ENCODE data around the gene TMUB2.
"Not testable (repeated sequence)": the region's sequence is repeated elsewhere in the genome, so short reads cannot be mapped to it uniquely, and the experiment has no call there.

The TMUB2 gene

GRCh38 chr17:44186307-44187130, at the start of gene TMUB2:
TSS of gene TMUB2 (plus strand) at chr17:44186972. CDS start at chr17:44187709, 737 bp downstream.
- Histone ChIP-seq H3K4me3 (ENCODE audit: low read length) (peak within 1 kb of the TSS; percentile 72), H2AFZ (ENCODE audit: low read depth, low read length) (peak within 1 kb of the TSS; percentile 76), H3K36me3 (ENCODE audit: insufficient read depth, low read length) (peaks cover 33% of the 10 kb centered on the region), H3K4me1 (ENCODE audit: insufficient read depth, low read length) (peaks cover 20% of the 10 kb centered on the region), H3K27me3 (ENCODE audit: insufficient read depth, low read length) (no peaks in the 10 kb centered on the region), H3K9me3 (ENCODE audit: low read length) (peaks cover 3% of the 10 kb centered on the region)

GRCh38 chr17:44137891-44138709, 48.7 kb upstream of the TMUB2 start:
- Histone ChIP-seq H3K36me3 (ENCODE audit: insufficient read depth, low read length) (no peaks in the 10 kb centered on the region), H3K27me3 (ENCODE audit: insufficient read depth, low read length) (no peaks in the 10 kb centered on the region), H2AFZ (ENCODE audit: low read depth, low read length) (no peak overlapping the region), H3K4me1 (ENCODE audit: insufficient read depth, low read length) (peaks cover 16% of the 10 kb centered on the region), H3K4me3 (ENCODE audit: low read length) (peak overlapping the region; percentile 17), H3K9me3 (ENCODE audit: low read length) (no peaks in the 10 kb centered on the region)

GRCh38 chr17:44143921-44144320, 42.9 kb upstream of the TMUB2 start:
- H3K4me3 ChIP-seq (ENCODE audit: low read length); H3K27me3 ChIP-seq (ENCODE audit: insufficient read depth, low read length); H3K4me1 ChIP-seq (ENCODE audit: insufficient read depth, low read length); H3K9me3 ChIP-seq (ENCODE audit: low read length); H2AFZ ChIP-seq (ENCODE audit: low read depth, low read length): not testable (repeated sequence)
- H3K36me3 ChIP-seq (ENCODE audit: insufficient read depth, low read length): peaks cover 28% of the 10 kb centered on the region

GRCh38 chr17:44144966-44145739, 41.6 kb upstream of the TMUB2 start:
- Histone ChIP-seq H3K36me3 (ENCODE audit: insufficient read depth, low read length) (peaks cover 33% of the 10 kb centered on the region), H3K9me3 (ENCODE audit: low read length) (no peaks in the 10 kb centered on the region), H3K4me1 (ENCODE audit: insufficient read depth, low read length) (peaks cover 4% of the 10 kb centered on the region), H2AFZ (ENCODE audit: low read depth, low read length) (no peak overlapping the region), H3K27me3 (ENCODE audit: insufficient read depth, low read length) (no peaks in the 10 kb centered on the region), H3K4me3 (ENCODE audit: low read length) (no peak overlapping the region)

GRCh38 chr17:44146375-44147346, 40.1 kb upstream of the TMUB2 start:
- Histone ChIP-seq H3K4me3 (ENCODE audit: low read length) (no peak overlapping the region), H2AFZ (ENCODE audit: low read depth, low read length) (no peak overlapping the region), H3K4me1 (ENCODE audit: insufficient read depth, low read length) (peaks cover 4% of the 10 kb centered on the region), H3K9me3 (ENCODE audit: low read length) (no peaks in the 10 kb centered on the region), H3K36me3 (ENCODE audit: insufficient read depth, low read length) (peaks cover 33% of the 10 kb centered on the region), H3K27me3 (ENCODE audit: insufficient read depth, low read length) (no peaks in the 10 kb centered on the region)

- Histone ChIP-seq H3K9me3 (ENCODE audit: low read length) (no peaks in the 10 kb centered on the region), H3K4me3 (ENCODE audit: low read length) (no peak overlapping the region), H3K4me1 (ENCODE audit: insufficient read depth, low read length) (no peaks in the 10 kb centered on the region), H3K27me3 (ENCODE audit: insufficient read depth, low read length) (no peaks in the 10 kb centered on the region), H3K36me3 (ENCODE audit: insufficient read depth, low read length) (peaks cover 37% of the 10 kb centered on the region), H2AFZ (ENCODE audit: low read depth, low read length) (no peak overlapping the region)
These were observed 39.0 kb upstream of the TMUB2 start for GRCh38 chr17:44147812-44148211.

- not testable (repeated sequence) for H3K4me3 ChIP-seq (ENCODE audit: low read length); H3K4me1 ChIP-seq (ENCODE audit: insufficient read depth, low read length); H3K9me3 ChIP-seq (ENCODE audit: low read length); H2AFZ ChIP-seq (ENCODE audit: low read depth, low read length); H3K27me3 ChIP-seq (ENCODE audit: insufficient read depth, low read length)
- H3K36me3 ChIP-seq (ENCODE audit: insufficient read depth, low read length): peaks cover 40% of the 10 kb centered on the region
These were observed 37.7 kb upstream of the TMUB2 start for GRCh38 chr17:44149066-44149465.

- peaks cover 44% of the 10 kb centered on the region for H3K36me3 ChIP-seq (ENCODE audit: insufficient read depth, low read length)
These were observed 36.9 kb upstream of the TMUB2 start for GRCh38 chr17:44149750-44150329.

GRCh38 chr17:44152875-44153274, 33.9 kb upstream of the TMUB2 start:
- H2AFZ ChIP-seq (ENCODE audit: low read depth, low read length): no peak overlapping the region
- peaks cover 41% of the 10 kb centered on the region for H3K36me3 ChIP-seq (ENCODE audit: insufficient read depth, low read length)
- no peaks in the 10 kb centered on the region for H3K4me1 ChIP-seq (ENCODE audit: insufficient read depth, low read length)
- no peak overlapping the region for H3K4me3 ChIP-seq (ENCODE audit: low read length)
- no peaks in the 10 kb centered on the region for H3K27me3 ChIP-seq (ENCODE audit: insufficient read depth, low read length)
- H3K9me3 ChIP-seq (ENCODE audit: low read length): no peaks in the 10 kb centered on the region

More at GRCh38 chr17:44149750-44150329, 36.9 kb upstream of the TMUB2 start:
- Histone ChIP-seq H3K27me3 (ENCODE audit: insufficient read depth, low read length) (no peaks in the 10 kb centered on the region), H3K4me3 (ENCODE audit: low read length) (no peak overlapping the region), H2AFZ (ENCODE audit: low read depth, low read length) (no peak overlapping the region), H3K4me1 (ENCODE audit: insufficient read depth, low read length) (no peaks in the 10 kb centered on the region), H3K9me3 (ENCODE audit: low read length) (no peaks in the 10 kb centered on the region)

- Histone ChIP-seq H2AFZ (ENCODE audit: low read depth, low read length) (no peak overlapping the region), H3K9me3 (ENCODE audit: low read length) (no peaks in the 10 kb centered on the region), H3K27me3 (ENCODE audit: insufficient read depth, low read length) (no peaks in the 10 kb centered on the region), H3K4me1 (ENCODE audit: insufficient read depth, low read length) (no peaks in the 10 kb centered on the region), H3K36me3 (ENCODE audit: insufficient read depth, low read length) (peaks cover 43% of the 10 kb centered on the region), H3K4me3 (ENCODE audit: low read length) (no peak overlapping the region)
These were observed 31.3 kb upstream of the TMUB2 start for GRCh38 chr17:44155488-44155887.

- Histone ChIP-seq H3K27me3 (ENCODE audit: insufficient read depth, low read length) (no peaks in the 10 kb centered on the region), H3K4me3 (ENCODE audit: low read length) (no peak overlapping the region), H3K4me1 (ENCODE audit: insufficient read depth, low read length) (no peaks in the 10 kb centered on the region), H3K9me3 (ENCODE audit: low read length) (no peaks in the 10 kb centered on the region), H2AFZ (ENCODE audit: low read depth, low read length) (no peak overlapping the region), H3K36me3 (ENCODE audit: insufficient read depth, low read length) (peaks cover 44% of the 10 kb centered on the region)
These were observed 27.1 kb upstream of the TMUB2 start for GRCh38 chr17:44159519-44160210.
